H1 (cell line): ENCODE measurements around the gene MAGI2. TPM values are rescaled to one million over a fixed set of nuclear protein-coding genes. Genes with fewer than 3 reads are reported as not detected.

Source experiments
- CHD7 ChIP-seq: fragments of 300-600 bp; sonication (generic); IDR thresholded peaks from 2 replicates; pipeline ENCODE4 v1.7.1; 2012; ENCODE audit warnings: low read length, moderate library complexity, mild to moderate bottlenecking, inconsistent platforms; ENCODE audit not compliant: insufficient replicate concordance
- GABPA ChIP-seq: IDR thresholded peaks from 2 replicates; pipeline ENCODE4 v1.6.1; 2011; ENCODE audit warnings: mild to moderate bottlenecking, low read length, moderate library complexity, borderline replicate concordance; ENCODE audit not compliant: insufficient read depth
- JUN ChIP-seq: IDR thresholded peaks from 2 replicates; pipeline ENCODE4 v1.6.1; 2011; ENCODE audit warnings: low read depth, mild to moderate bottlenecking, improper control_type of control experiment, low read length
- POLR2A ChIP-seq, 2 experiments: IDR thresholded peaks; 1 replicate in 1 of 2; 2 replicates in 1 of 2; pipeline ENCODE4 v1.6.1; 2011; ENCODE audit warnings: low read depth in 2 of 2, low read length in 2 of 2, mild to moderate bottlenecking in 2 of 2; ENCODE audit errors: control extremely low read depth in 1 of 2
- POLR2AphosphoS5 ChIP-seq: IDR thresholded peaks from 2 replicates; pipeline ENCODE4 v1.6.1; 2011; ENCODE audit warnings: low read depth, low read length
- SUZ12 ChIP-seq: fragments of 200-600 bp; sonication (generic); IDR thresholded peaks from 2 replicates; pipeline ENCODE4 v1.6.1; 2012; ENCODE audit warnings: mild to moderate bottlenecking, inconsistent platforms, low read length, moderate library complexity, mixed read lengths
- USF2 ChIP-seq: IDR thresholded peaks from 2 replicates; pipeline ENCODE4 v1.6.1; 2011; ENCODE audit warnings: low read length, improper control_type of control experiment
- polyA plus RNA-seq, 7 experiments: library from polyadenylated mRNA; depleted of rRNA in 3 of 7; stranded (reverse) in 5 of 7; unstranded in 2 of 7; fragments of >200 nt in 5 of 7; fragments of 200-250 nt in 2 of 7; gene quantifications; 1 replicate in 5 of 7; 2 replicates in 1 of 7; 4 replicates in 1 of 7; pipeline versions ENCODE4 v1.2.1 to v1.2.3, GENCODE V29; 2011 to 2013; ENCODE audit warnings: missing spikeins in 2 of 7, mixed read lengths in 2 of 7
- total RNA-seq: library from RNA; stranded (reverse); fragmentation: NEBNext Ultra II Directional; extraction: Animal tissue kit (Norgen Biotek cat#: 25700); gene quantifications from 2 replicates; pipeline ENCODE4 v1.2.1, GENCODE V29; 2021

MAGI2 gene
- total and polyA plus RNA-seq, 2 of the 8 experiments (the other 6 are each of a cell fraction or from before 2014, with no cell fraction given) = 6.0 to 27.3 TPM

GRCh38 chr7:79495544-79496272 lies 42.2 kb upstream of the MAGI2 start (continued):
- no peak for TF ChIP-seq CHD7
- no peak for TF ChIP-seq JUN
- TF ChIP-seq SUZ12 = no peak
- no peak for TF ChIP-seq POLR2AphosphoS5
- no peak for TF ChIP-seq POLR2A (IDR thresholded peaks at IDR 0.05; ENCODE audit: control extremely low read depth in 1 of 2, low read depth in 2 of 2, low read length in 2 of 2)
- no peak for TF ChIP-seq GABPA
- no peak for TF ChIP-seq USF2
